IPS-18a (cell line): Measurements from ENCODE around the gene PHLDB3.
"Not testable (repeated sequence)": the region's sequence is repeated elsewhere in the genome, so short reads cannot be mapped to it uniquely, and the experiment has no call there.

ENCODE experiments used
- H3K27ac ChIP-seq: one replicate; pipeline ENCODE4 v1.5.1; 2013; ENCODE audit warnings: low read length
- H3K27me3 ChIP-seq: one replicate; pipeline ENCODE4 v1.6.1; 2013; ENCODE audit warnings: mild to moderate bottlenecking, low read length; ENCODE audit not compliant: control insufficient read depth, insufficient read depth
- H3K36me3 ChIP-seq: one replicate; pipeline ENCODE4 v1.6.1; 2013; ENCODE audit warnings: low read depth, low read length; ENCODE audit not compliant: control insufficient read depth
- H3K4me1 ChIP-seq: one replicate; pipeline ENCODE4 v1.6.1; 2013; ENCODE audit warnings: low read depth, low read length; ENCODE audit not compliant: control insufficient read depth
- H3K4me3 ChIP-seq: one replicate; pipeline ENCODE4 v1.5.1; 2013; ENCODE audit warnings: low read length
- H3K9ac ChIP-seq: one replicate; pipeline ENCODE4 v1.6.1; 2013; ENCODE audit warnings: mild to moderate bottlenecking, low read length, moderate library complexity
- H3K9me3 ChIP-seq: one replicate; pipeline ENCODE4 v1.6.1; 2013; ENCODE audit warnings: low read depth, low read length; ENCODE audit not compliant: control insufficient read depth

Gene PHLDB3

GRCh38 chr19:43504426-43505185, at the start of gene PHLDB3:
Gene PHLDB3, minus strand, starts transcription at chr19:43504746. Its CDS starts 628 bp downstream, at chr19:43504118.
- H3K4me1 ChIP-seq = peaks cover 4% of the 10 kb centered on the region
- peak within 1 kb of the TSS; percentile 32 for H3K9ac ChIP-seq
- peaks cover 4% of the 10 kb centered on the region for H3K36me3 ChIP-seq
- H3K9me3 ChIP-seq = no peaks in the 10 kb centered on the region
- H3K4me3 ChIP-seq = peak within 1 kb of the TSS; percentile 89
- peaks cover 33% of the 10 kb centered on the region for H3K27me3 ChIP-seq
- no peak within 1 kb of the TSS for H3K27ac ChIP-seq

GRCh38 chr19:43553656-43554055, 49.1 kb upstream of the PHLDB3 start:
- H3K9me3 ChIP-seq = no peaks in the 10 kb centered on the region
- no peak overlapping the region for H3K4me3 ChIP-seq
- H3K36me3 ChIP-seq = peaks cover 31% of the 10 kb centered on the region
- H3K9ac ChIP-seq = no peak overlapping the region
- no peaks in the 10 kb centered on the region for H3K4me1 ChIP-seq
- H3K27me3 ChIP-seq = no peaks in the 10 kb centered on the region
- H3K27ac ChIP-seq = no peak overlapping the region

DNA sequence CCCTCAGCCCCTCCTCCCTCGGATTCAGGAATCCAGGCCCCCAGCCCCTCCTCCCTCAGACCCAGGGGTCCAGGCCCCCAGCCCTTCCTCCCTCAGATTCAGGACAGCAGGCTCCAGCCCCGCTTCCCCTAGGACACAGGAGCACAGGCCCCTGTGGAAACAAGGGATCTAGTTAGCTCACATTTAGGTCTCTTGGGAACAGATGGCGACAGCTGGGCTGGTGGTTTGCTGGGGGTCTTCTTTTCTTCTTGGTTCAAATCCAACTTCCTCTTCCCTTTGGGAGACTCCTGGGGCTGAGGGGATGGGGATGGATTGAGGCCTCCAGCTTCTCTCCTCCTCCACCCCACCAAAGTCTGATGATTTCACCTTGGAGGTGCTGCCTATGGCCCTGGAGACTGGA, 48.1 kb upstream of the PHLDB3 start:
- Histone ChIP-seq H3K4me1 (no peaks in the 10 kb centered on the region), H3K9ac (no peak overlapping the region), H3K4me3 (no peak overlapping the region), H3K27ac (no peak overlapping the region), H3K9me3 (no peaks in the 10 kb centered on the region), H3K27me3 (no peaks in the 10 kb centered on the region), H3K36me3 (peaks cover 28% of the 10 kb centered on the region)

- Histone ChIP-seq H3K4me3 (no peak overlapping the region), H3K36me3 (peaks cover 28% of the 10 kb centered on the region), H3K27ac (no peak overlapping the region), H3K9me3 (no peaks in the 10 kb centered on the region), H3K27me3 (no peaks in the 10 kb centered on the region), H3K9ac (no peak overlapping the region), H3K4me1 (no peaks in the 10 kb centered on the region)
These were observed 47.6 kb upstream of the PHLDB3 start for GRCh38 chr19:43552198-43552450.

GRCh38 chr19:43551399-43552197, 47.1 kb upstream of the PHLDB3 start:
- H3K9ac ChIP-seq = no peak overlapping the region
- no peak overlapping the region for H3K27ac ChIP-seq
- H3K4me3 ChIP-seq = no peak overlapping the region
- no peaks in the 10 kb centered on the region for H3K9me3 ChIP-seq
- H3K36me3 ChIP-seq = peaks cover 28% of the 10 kb centered on the region
- H3K27me3 ChIP-seq = no peaks in the 10 kb centered on the region
- no peaks in the 10 kb centered on the region for H3K4me1 ChIP-seq

GRCh38 chr19:43548706-43549105, 44.2 kb upstream of the PHLDB3 start:
- Histone ChIP-seq H3K27ac (no peak overlapping the region), H3K27me3 (no peaks in the 10 kb centered on the region), H3K36me3 (peaks cover 26% of the 10 kb centered on the region), H3K9ac (no peak overlapping the region), H3K4me3 (no peak overlapping the region), H3K9me3 (no peaks in the 10 kb centered on the region), H3K4me1 (no peaks in the 10 kb centered on the region)

GRCh38 chr19:43547926-43548325, 43.4 kb upstream of the PHLDB3 start:
- H3K9me3 ChIP-seq, H3K4me1 ChIP-seq, H3K9ac ChIP-seq, H3K4me3 ChIP-seq, H3K27me3 ChIP-seq, H3K27ac ChIP-seq: not testable (repeated sequence)
- H3K36me3 ChIP-seq = peaks cover 32% of the 10 kb centered on the region

DNA sequence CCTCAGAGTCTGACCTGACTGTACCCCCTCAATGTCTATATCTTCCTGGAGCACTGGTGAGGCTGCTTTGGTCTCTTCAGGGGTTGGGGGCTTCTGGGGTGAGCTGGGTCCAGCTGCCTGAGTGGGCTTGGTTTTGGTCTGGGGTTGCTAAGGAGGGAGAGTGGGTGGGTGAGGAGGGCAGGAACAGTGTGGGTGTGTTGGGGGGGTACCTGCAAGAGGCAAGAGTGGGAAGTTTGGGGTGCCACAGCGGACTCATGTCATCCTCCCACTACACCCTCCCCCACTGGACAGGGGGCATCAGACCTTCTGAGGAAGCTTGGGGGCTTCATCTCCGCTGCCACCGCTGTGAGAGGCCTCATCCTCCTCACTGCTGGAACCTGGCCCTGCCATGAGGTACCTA, 42.0 kb upstream of the PHLDB3 start:
- H3K27ac ChIP-seq = no peak overlapping the region
- no peaks in the 10 kb centered on the region for H3K9me3 ChIP-seq
- no peak overlapping the region for H3K4me3 ChIP-seq
- H3K9ac ChIP-seq = no peak overlapping the region
- H3K36me3 ChIP-seq = peaks cover 29% of the 10 kb centered on the region
- no peaks in the 10 kb centered on the region for H3K4me1 ChIP-seq
- no peaks in the 10 kb centered on the region for H3K27me3 ChIP-seq

GRCh38 chr19:43545981-43546380, 41.4 kb upstream of the PHLDB3 start:
- H3K36me3 ChIP-seq = peaks cover 23% of the 10 kb centered on the region
- no peaks in the 10 kb centered on the region for H3K9me3 ChIP-seq
- no peak overlapping the region for H3K4me3 ChIP-seq
- no peak overlapping the region for H3K9ac ChIP-seq
- no peak overlapping the region for H3K27ac ChIP-seq
- H3K27me3 ChIP-seq = no peaks in the 10 kb centered on the region
- H3K4me1 ChIP-seq = no peaks in the 10 kb centered on the region

DNA sequence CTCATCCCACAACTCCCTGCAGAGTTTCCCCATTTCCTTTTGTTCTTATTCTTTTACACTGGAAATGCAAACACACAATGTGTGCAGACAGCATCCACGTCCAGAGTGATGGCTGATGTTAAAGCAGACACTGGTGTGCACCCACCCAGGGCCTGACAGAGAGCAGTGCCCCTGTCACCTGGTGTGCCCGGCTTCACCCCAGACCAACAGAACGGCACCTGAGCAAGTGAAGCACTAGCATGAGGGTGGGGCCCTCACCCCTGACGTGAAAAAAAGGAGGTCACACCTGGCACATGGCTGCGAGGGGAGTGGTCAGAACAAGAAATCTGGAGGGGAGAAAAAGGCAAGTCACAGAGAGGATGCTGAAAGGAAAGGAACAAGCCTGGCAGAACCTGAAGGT, 40.7 kb upstream of the PHLDB3 start:
- no peaks in the 10 kb centered on the region for H3K27me3 ChIP-seq
- no peaks in the 10 kb centered on the region for H3K9me3 ChIP-seq
- H3K27ac ChIP-seq = no peak overlapping the region
- no peak overlapping the region for H3K9ac ChIP-seq
- H3K4me1 ChIP-seq = no peaks in the 10 kb centered on the region
- H3K4me3 ChIP-seq = no peak overlapping the region
- H3K36me3 ChIP-seq = peaks cover 24% of the 10 kb centered on the region

DNA sequence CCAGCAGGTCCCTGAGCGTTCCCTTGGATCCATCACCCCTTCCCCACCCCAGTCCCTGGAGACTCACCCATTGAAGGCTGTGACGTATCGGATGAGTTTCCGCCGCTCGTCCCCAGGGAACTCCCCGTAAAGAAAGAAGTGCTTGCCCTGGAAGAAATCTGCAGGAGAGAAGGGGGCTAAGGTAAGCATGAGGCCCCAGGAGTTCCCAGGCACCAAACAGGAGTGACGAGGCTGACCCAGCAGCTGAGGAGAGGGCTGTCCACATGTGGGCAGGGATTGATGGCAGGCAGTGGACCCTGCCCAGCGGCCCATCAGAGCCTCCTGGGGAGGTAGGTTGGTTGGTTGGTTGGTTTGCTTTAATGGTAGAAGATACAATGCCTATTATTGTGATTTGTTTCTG, 39.5 kb upstream of the PHLDB3 start:
- Histone ChIP-seq H3K36me3 (peaks cover 32% of the 10 kb centered on the region), H3K9me3 (no peaks in the 10 kb centered on the region), H3K27me3 (no peaks in the 10 kb centered on the region), H3K4me1 (no peaks in the 10 kb centered on the region), H3K9ac (no peak overlapping the region), H3K4me3 (no peak overlapping the region), H3K27ac (no peak overlapping the region)
